NCI-H2029 (cell line): Measurements from ENCODE around the gene PELI1.

Experiments used
- DNase-seq: peaks from one replicate; lab custom pipeline; 2025; lab: John Stamatoyannopoulos, UW

PELI1 gene, protein sequence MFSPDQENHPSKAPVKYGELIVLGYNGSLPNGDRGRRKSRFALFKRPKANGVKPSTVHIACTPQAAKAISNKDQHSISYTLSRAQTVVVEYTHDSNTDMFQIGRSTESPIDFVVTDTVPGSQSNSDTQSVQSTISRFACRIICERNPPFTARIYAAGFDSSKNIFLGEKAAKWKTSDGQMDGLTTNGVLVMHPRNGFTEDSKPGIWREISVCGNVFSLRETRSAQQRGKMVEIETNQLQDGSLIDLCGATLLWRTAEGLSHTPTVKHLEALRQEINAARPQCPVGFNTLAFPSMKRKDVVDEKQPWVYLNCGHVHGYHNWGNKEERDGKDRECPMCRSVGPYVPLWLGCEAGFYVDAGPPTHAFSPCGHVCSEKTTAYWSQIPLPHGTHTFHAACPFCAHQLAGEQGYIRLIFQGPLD

DNA sequence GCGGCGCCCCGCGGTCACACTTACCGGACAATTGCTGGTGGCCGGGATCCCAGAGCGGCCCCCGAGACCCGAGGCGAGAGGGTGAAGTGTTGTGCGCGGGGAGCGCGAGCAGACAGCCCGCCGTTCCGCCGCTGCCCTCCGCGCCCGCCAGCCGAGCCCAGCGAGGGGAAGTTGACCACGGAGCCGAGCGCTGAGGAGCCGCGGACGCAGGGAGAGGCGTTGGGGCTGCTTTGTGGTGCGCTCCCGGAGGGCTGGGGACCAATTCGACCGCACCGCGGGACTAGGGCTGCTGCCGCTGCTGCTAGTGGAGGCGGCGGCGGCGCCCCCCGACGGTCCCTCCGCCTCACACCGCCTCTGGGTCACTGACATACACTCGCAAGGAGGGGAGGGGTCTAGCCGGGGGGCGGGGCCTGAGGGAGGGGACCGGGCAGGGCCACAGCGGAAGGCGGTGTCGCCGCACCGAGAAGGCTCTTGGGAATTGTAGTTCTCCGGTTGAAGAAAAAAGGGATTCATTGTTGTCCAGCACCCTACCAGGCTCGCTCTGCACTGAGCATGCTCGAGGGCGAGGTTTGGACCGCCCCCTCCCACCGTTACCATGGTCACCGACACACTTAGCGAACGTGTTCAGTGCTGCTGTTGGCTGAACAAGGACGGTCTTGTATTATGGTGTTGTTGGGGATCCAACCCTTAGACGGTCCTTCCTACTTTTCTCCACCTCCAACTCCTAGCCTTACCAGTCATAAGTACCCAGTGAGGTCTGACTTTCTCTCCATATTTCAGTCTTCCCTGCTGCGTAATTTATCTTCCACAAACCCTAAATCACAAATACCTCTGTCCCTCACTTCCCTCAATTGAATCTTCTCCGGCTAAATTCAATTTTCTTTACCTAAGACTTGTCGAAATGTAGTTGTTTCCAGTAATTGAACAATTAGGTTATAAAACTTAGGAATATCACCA, at the start of gene PELI1:
Gene PELI1, minus strand, starts transcription at position 364 of the 957 bp plus-strand sequence. CDS start 36,110 bp downstream, outside the sequence.
- DNase-seq: peak; percentile 94

GRCh38 chr2:64193491-64193890, 49.3 kb upstream of the PELI1 start:
- DNase-seq: no peak

DNA sequence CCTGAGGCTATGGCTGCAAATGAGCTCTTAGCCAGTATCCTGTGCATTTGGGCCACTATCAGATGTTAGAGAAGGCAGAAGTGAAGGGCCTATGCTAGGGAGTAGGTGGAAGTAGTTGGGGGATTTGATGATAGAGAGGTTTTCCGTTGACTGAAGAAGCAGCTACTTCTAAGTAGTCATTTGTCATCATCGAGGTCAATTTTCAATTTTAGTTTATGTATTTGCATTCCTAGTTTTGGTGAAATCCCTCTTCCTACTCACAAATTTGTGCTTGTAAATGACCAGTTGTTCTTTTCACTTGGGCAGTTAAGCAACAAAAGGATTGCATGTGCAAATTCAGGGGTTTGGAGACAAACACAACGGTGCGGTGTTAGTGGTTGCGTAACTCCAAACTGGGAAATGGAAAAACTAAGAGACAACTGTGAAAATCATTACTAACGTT, 48.5 kb upstream of the PELI1 start:
- DNase-seq: no peak

GRCh38 chr2:64192125-64192479, 47.9 kb upstream of the PELI1 start:
- no peak for DNase-seq

- DNase-seq: no peak
Observed at GRCh38 chr2:64189586-64189985, 45.4 kb upstream of the PELI1 start.

DNA sequence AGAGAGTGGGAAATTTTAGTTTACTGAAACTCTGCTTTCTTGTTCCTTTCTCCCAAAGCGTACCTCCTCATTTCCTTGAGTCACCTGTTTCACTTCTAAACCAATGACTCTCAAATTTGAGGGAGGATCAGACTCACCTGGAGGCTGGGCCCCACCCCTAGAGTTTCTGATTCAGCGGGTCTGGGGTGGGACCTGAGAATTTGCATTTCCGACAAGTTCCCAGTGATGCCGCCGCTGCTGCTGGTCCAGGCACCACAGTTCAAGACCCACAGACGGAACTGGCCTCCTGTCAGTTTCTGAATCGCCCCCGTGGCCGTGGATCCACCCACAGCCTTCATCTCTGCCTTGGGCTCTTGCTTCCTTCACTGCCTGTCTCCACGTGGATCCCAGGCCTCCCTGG, 44.9 kb upstream of the PELI1 start:
- no peak for DNase-seq

DNA sequence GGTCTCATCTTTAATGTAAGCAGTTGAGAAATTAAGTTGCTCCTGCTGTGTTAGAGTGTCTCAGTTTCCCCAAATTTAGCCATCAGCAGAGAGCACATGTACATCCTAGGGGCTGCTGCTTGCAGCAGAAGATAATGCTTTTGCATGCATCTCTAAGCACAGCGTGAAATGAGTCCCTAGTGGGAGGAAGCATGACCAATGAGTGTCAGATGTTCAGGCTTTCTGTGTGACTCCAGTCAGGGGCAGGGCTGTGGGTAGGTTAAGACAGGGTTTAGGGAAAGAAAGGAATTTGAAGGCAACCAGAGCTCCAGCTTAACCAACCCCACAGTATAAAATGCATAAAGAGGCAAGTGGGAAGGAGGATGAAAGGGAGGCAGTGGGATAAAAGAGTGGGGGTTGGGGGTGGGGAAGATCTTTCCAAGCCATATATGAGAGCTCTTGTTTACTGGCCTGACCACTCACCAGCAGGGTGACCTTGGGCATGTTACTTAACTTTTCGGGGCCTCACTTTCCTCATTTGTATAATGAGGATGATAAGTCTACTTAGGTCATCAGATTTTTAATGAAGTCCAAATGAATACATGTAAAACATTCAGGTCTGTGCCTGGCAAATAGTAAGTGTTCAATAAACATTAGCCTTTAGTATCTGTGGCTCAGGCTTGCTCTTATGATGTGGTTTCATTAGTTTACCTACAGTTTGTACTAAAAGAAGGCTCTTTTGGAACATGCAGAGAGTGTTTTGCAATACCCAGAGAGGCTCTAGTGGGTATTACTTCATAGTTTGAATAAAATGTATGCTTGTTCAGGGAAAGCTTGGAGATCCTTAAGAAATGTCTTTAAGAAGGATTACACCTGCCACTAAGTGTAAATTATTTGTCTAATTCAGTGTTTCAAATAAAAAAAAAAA, 42.7 kb upstream of the PELI1 start:
- no peak for DNase-seq

DNA sequence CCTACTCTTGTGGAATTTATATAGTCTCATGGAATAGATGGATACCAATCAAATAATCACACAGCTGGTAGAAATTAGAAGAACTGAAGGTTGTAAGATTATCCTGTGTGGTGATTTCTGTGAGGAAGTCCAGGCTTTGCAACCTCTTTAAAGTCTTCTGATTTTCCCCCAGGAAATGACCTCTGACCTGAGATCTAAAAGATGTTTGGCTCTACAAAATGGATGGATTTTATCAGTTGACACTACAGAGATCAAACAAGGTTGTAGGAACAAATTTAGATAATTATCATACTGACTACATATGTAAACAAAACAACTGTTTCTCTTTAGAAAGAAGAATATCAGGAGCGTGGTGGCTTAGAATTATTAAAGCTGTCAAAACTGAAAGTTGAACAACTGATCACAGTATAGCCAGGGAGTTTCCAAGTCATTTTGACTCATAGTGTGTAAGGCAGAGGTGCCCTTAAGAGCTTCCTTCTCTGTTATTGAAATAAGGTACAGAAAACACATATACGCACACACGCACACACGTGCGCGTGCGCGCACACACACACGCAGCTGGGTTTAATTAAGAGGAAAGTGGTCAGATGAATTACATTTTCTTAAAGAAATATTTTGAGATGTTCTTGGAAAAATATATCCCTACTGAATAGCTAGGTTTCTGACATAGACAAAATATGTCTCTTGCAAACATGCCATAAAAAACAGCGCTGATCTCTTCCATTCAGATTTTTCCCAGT, 35.5 kb upstream of the PELI1 start:
- no peak for DNase-seq

DNA sequence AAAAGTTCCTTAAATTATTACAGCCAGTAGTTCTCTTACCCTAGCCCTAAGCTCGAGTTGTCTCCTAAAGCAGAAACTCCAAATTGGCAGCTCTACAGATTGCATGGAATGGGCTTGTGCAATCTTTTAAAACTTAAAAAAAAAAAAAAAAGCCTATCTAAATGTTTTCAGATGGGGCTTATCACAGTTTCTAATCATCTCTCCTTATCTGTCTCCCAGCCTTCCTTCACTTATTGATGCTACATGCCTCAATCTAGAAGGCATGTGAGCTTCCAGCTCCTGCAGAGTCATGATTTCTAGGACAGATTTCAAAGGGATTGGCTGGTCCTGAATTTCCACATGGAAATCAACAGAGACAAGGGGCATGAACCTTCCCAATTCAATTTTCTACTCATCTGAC, 33.1 kb upstream of the PELI1 start:
- DNase-seq: no peak

DNA sequence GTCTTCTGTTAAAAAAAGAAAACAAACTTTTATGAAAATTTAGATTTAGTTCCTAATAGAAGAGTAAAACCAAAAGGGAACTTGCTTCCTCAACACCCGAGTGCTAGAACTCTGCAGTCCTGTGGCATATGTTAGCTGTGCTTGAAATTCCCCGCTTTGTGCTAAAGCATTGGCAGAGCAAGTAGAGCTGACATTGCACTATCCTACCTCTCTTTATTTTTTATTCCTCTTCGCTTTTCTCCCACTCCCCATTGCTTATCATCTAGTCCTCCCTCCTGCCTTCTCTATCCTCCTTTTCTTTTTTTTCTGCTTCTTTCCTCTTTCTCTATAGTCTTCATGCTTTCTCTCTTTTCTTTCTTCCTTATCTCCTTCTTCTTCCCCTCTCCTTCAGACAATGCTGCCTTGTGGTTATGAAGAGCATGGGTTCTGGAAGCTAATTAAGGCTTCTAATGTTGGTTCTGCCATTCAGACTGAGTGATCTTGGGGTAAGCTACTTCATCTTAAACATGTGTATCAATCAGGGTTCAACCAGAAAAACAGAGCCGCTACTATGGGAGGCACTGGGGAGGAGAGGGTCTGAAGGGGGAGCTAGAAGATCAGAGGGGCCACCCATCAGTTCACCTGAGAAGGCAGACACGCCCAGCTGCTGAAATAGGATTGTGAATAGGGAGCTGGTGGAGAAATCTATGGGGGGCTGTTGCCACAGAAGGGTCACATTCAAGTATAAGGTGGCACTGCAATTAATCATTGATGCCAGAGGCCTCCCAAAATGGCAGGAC, 31.4 kb upstream of the PELI1 start:
- DNase-seq: no peak

- DNase-seq: no peak
Observed at GRCh38 chr2:64173156-64174135, 29.2 kb upstream of the PELI1 start.

- DNase-seq: no peak
Observed at GRCh38 chr2:64168756-64169155, 24.5 kb upstream of the PELI1 start.

DNA sequence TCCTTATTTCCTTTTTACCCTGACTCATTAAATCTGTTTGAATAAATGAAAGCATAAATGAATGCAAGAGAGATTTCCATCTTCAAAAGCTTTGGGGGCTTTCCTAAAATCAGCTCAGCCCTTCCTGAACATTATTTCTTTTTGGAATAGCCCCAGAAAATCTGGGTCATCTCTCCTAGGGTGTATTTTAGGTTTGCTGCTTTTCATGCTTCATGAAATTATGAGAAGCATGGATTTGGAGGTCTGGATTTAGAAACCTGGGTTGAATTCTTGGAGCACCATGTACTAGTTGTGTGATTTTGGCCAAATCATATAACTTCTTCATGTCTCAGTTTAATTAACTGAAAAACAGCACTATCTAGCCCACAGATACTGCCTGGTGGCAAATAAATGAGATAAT, 24.0 kb upstream of the PELI1 start:
- no peak for DNase-seq

- no peak for DNase-seq
Observed at GRCh38 chr2:64166637-64167420, 22.6 kb upstream of the PELI1 start.

DNA sequence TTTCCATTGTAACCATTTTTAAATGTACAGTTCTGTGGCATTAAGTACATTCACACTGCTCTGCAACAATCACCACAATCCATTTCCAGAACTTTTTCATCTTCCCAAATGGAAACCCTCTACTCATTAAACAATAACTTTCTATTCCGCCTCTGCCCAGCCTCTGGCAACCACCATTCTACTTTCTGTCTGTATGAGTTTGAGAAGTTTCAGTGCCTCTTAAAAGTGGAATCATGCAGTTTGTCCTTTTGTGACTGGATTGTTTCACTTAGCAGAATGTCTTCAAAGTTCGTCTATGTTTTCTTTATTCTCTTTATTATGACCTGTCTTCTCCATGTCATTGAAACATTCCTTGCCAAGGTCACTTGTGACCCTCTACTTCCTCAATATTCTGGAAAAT, 22.0 kb upstream of the PELI1 start:
- no peak for DNase-seq

GRCh38 chr2:64165706-64166105, 21.5 kb upstream of the PELI1 start:
- DNase-seq: no peak

DNA sequence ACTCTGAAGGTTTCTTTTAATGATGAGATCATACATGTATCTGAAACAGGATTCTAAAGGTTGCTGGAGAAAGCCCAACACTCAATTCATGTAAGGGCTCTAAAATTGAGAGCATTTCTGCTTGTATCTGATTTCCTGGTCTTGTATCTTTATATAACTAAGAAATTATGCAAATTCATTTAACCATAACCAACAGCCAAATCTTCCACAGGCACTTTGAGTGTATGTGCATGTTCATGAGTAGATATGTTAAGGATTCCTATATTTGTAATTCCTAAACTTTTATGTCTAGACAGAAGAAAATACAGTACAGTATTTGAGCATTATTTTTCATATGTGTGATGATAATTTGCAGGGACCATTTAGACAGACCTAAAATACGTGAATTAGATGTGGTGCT, 20.4 kb upstream of the PELI1 start:
- DNase-seq: no peak

- DNase-seq: no peak
Observed at GRCh38 chr2:64162516-64162915, 18.3 kb upstream of the PELI1 start.
